Measurements from ENCODE around the gene GATA1. TPM values are rescaled to one million over a fixed set of nuclear protein-coding genes. Genes with fewer than 3 reads are reported as not detected.

Gene GATA1
- total RNA-seq, 3 donors from 2014 or later: 0.32 TPM; not detected in 2

- intact Hi-C loops (cut with DNase I, micrococcal nuclease): no loop called here
- Histone ChIP-seq H3K36me3 (ENCODE audit: low read depth) (no peaks in the 10 kb centered on the region), H3K4me3 (no peak overlapping the region), H3K4me1 (ENCODE audit: low read depth) (no peaks in the 10 kb centered on the region), H3K9me3 (no peaks in the 10 kb centered on the region)
- no peak for DNase-seq
- ATAC-seq: no peak
- TF ChIP-seq CTCF (IDR thresholded peaks at IDR 0.05): no peak
These were observed 1.7 kb upstream of the GATA1 start for GRCh38 chrX:48784726-48785125.

DNA sequence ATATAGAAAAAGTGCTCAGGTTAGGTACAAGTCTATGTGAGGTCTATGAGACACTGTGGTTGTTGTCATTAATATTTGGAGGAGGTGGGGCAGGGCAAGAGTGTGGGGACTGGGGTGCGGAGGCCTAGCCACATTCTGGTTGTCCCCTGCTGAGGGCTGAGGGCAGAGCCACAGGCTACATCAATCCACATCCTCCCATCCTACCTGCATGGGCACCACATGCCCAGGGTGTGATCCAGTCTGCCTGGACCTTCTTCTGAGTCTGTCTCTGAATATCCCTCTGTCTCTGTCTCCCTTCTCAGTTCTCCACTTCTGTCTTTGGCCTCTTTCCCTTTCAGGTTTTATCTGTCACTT lies 1.2 kb upstream of the GATA1 start:
- no peak for TF ChIP-seq CTCF (IDR thresholded peaks at IDR 0.05)
- ATAC-seq: no peak
- no peak for DNase-seq
- intact Hi-C loops (cut with DNase I, micrococcal nuclease): no loop called here
- Histone ChIP-seq H3K4me3 (no peak overlapping the region), H3K36me3 (ENCODE audit: low read depth) (no peaks in the 10 kb centered on the region), H3K4me1 (ENCODE audit: low read depth) (no peaks in the 10 kb centered on the region), H3K9me3 (no peaks in the 10 kb centered on the region)

DNA sequence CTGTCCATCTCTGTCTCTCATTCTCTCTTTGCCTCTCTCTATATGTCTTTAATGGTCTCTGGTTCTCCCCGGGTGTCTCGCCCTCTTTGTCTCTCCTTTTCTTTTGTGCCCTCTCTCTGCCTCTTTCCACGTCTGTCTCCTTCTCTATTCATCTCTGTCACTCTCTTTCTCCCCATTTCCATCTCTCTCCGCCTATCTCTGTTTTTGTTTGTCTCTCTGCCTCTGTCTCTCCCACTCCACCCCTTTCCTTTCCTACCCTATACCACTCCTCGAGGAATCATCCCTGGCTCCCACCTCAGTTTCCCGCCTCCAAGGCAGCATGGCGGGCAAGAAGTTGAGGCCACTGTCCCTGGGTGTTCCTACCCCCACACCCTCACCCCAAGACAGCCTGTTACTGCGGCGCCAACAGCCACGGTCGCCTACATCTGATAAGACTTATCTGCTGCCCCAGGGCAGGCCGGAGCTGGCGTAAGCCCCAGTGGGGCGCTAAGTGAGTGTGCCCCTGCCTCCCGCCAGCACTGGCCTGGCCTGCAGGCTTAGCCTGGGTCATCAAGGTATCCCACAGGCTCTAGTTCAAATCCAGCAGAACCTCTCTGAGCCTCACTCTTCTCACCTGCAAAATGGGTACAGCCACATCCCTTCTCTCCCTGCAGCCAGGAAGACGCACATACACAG lies 713 bp upstream of the GATA1 start:
- no peak overlapping the region for H3K4me3 ChIP-seq
- intact Hi-C loops (cut with DNase I, micrococcal nuclease): no loop called here
- H3K36me3 ChIP-seq (ENCODE audit: low read depth): no peaks in the 10 kb centered on the region
- TF ChIP-seq CTCF (IDR thresholded peaks at IDR 0.05): no peak
- no peaks in the 10 kb centered on the region for H3K9me3 ChIP-seq
- no peak for ATAC-seq
- no peak for DNase-seq
- no peaks in the 10 kb centered on the region for H3K4me1 ChIP-seq (ENCODE audit: low read depth)

DNA sequence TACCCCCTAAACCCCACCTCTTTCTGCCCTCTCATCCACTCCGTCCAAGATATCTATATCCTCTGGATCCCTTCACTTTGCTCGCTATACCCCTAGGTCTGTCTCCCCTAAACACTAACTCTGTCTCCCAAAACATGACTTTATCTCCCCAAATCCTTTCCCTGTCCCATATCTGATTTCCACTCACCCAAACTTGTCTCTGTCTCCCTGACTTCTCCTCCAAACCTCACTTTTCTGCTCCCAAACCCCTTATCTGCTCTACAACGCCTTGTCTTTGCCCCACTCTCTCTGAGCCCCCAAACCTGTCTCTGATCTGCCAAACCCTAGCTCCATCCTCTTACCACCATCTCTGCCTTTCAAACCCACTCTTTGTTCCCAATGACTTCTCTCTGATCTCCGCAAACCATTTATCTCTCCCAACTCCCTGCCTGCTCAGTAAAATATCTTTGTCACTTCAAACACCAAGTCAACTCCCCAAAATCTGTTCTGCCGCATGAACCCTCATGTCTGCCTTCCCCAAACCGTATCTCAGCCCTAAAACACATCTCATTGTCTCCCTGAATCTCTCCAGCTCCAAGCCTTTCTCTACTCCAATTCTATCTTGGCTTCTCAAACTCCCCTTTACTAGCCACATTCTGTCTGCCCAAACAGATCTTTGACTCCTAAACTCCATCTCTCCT lies 575 bp downstream of the GATA1 start:
- no peaks in the 10 kb centered on the region for H3K36me3 ChIP-seq (ENCODE audit: low read depth)
- DNase-seq (no peak), ATAC-seq (no peak)
- H3K4me1 ChIP-seq (ENCODE audit: low read depth): no peaks in the 10 kb centered on the region
- no peak for TF ChIP-seq CTCF (IDR thresholded peaks at IDR 0.05)
- intact Hi-C loops (cut with DNase I, micrococcal nuclease): no loop called here
- H3K4me3 ChIP-seq: no peak overlapping the region
- H3K9me3 ChIP-seq: no peaks in the 10 kb centered on the region

GRCh38 chrX:48787505-48788443 lies 1.4 kb downstream of the GATA1 start:
- H3K4me1 ChIP-seq (ENCODE audit: low read depth): no peaks in the 10 kb centered on the region
- H3K36me3 ChIP-seq (ENCODE audit: low read depth): no peaks in the 10 kb centered on the region
- no peak for TF ChIP-seq CTCF (IDR thresholded peaks at IDR 0.05)
- no peak for ATAC-seq
- H3K4me3 ChIP-seq: no peak overlapping the region
- H3K9me3 ChIP-seq: no peaks in the 10 kb centered on the region
- intact Hi-C loops (cut with DNase I, micrococcal nuclease): no loop called here
- DNase-seq: no peak
